Heart left ventricle (tissue), 16 donors: ENCODE data around the gene OLFM1. TPM values are rescaled to one million over a fixed set of nuclear protein-coding genes. Genes with fewer than 3 reads are reported as not detected.

Source experiments
- ATAC-seq, 4 donors: fragments of 200-7000 bp; cut with Tn5 transposase; one replicate each; pipeline ENCODE4 v1.9.1; 2020 to 2022; ENCODE audit warnings: moderate library complexity in 4 of 4, mild to moderate bottlenecking in 3 of 4, moderate number of reproducible peaks in 1 of 4
- DNase-seq, 5 donors: peaks; one replicate each; pipeline ENCODE4 v3.0.0-alpha.2; 2020
- H3K27ac ChIP-seq, 12 donors: fragments of 200-600 bp; sonication (generic) in 4 of 12; one replicate each; pipeline versions ENCODE4 v1.5.0 to v1.8.0; 2016 to 2022; ENCODE audit warnings: mild to moderate bottlenecking in 2 of 12
- H3K27me3 ChIP-seq, 9 donors: fragments of 200-600 bp; sonication (generic) in 2 of 9; one replicate each; pipeline versions ENCODE4 v1.5.1 to v1.8.0; 2016 to 2022; ENCODE audit warnings: mild to moderate bottlenecking in 3 of 9
- H3K36me3 ChIP-seq, 9 donors: fragments of 200-600 bp; sonication (generic) in 2 of 9; one replicate each; pipeline versions ENCODE4 v1.5.0 to v1.8.0; 2018 to 2022; ENCODE audit warnings: mild to moderate bottlenecking in 2 of 9
- H3K4me1 ChIP-seq, 12 donors: fragments of 200-600 bp; sonication (generic) in 4 of 12; one replicate each; pipeline versions ENCODE4 v1.5.0 to v1.8.0; 2016 to 2022; ENCODE audit warnings: mild to moderate bottlenecking in 3 of 12
- H3K4me3 ChIP-seq, 12 donors: fragments of 200-600 bp; sonication (generic) in 4 of 12; one replicate each; pipeline versions ENCODE4 v1.5.0 to v1.8.0; 2017 to 2022; ENCODE audit warnings: mild to moderate bottlenecking in 9 of 12, moderate library complexity in 4 of 12
- H3K9me3 ChIP-seq, 12 donors: fragments of 200-600 bp; sonication (generic) in 4 of 12; one replicate each; pipeline versions ENCODE4 v1.5.0 to v1.8.0; 2016 to 2022; ENCODE audit warnings: mild to moderate bottlenecking in 1 of 12
- POLR2A ChIP-seq, 2 donors: fragments of 450-650 bp; IDR thresholded peaks; one replicate each; pipeline ENCODE4 v1.6.1; 2017; ENCODE audit warnings: antibody characterized with exemption in 2 of 2, mild to moderate bottlenecking in 2 of 2, moderate library complexity in 2 of 2
- WGBS, 4 donors: extraction: QIAGEN DNeasy Blood & Tissue Kit in 2 of 4; methylation state at CpG; one replicate each; pipeline versions ENCODE4 v1.1.5 to v1.1.7; 2013 to 2018; 5-methylcytosine and 5-hydroxymethylcytosine counted together
- intact Hi-C, 10 donors: fragments of 100-400 bp; cut with DNase I; formaldehyde crosslinking; loops; one replicate each; pipeline versions ENCODE4 v1.11.1 to v1.14.2; 2022
- polyA plus RNA-seq, 2 donors: library from polyadenylated mRNA; stranded (reverse); fragments of 200-250 nt; gene quantifications; one replicate each; pipeline ENCODE4 v1.2.3, GENCODE V29; 2013
- total RNA-seq, 9 donors: library from RNA; depleted of rRNA in 2 of 9; stranded (reverse); fragments of >200 nt in 2 of 9; fragmentation: NEBNext Ultra II Directional in 3 of 9; extraction: Animal tissue kit (Norgen Biotek cat#: 25700) in 3 of 9; gene quantifications; one replicate each; pipeline versions ENCODE4 v1.1.0 to v1.2.4, GENCODE V29; 2016 to 2023
- TF ChIP-seq, protein P1 (sequence below), 12 donors: fragments of 200-600 bp; sonication (generic) in 4 of 12; IDR thresholded peaks; one replicate each; pipeline versions ENCODE4 v1.5.0 to v1.8.0; 2018 to 2022; ENCODE audit warnings: antibody characterized with exemption in 12 of 12, mild to moderate bottlenecking in 5 of 12
- donor health status: ischemic (EF 13 %, LVEDD 7.1; RV severe dilation, severe dysfunction).
- donor health status: healthy with polysubstance abuse.
- donor health status: DM: no; HTN: yes; CAD: no.
- donor health status: DM: no; HTN: no; CAD: no.
- donor health status: ischemic (EF 25% LVEDD 6.9; RV normal size, moderate dysfunction).
- donor health status: ischemic (EF 25% LVEDD 5.7; RV mildly dilated, moderate dysfunction).
- donor health status: healthy.
- donor health status: DM: yes; HTN: yes; CAD: no.
- donor health status: ischemic (EF 35%, LVEDD 5.7; RV mildly dilated, moderate dysfunction).
- donor health status: nonischemic (EF 11% LVEDD 7.7; RV severe dilation, severe dysfunction).
- donor health status: DM: yes; HTN: yes; CAD: no.
- donor health status: PGD.
- donor health status: ischemic (EF 29% LVEDD 5.4; RV normal size, mild dysfunction).
- donor health status: nonischemic (EF 23%, LVEDD 6.1; RV moderate dilation, normal function).

The OLFM1 gene
- total and polyA plus RNA-seq, 11 donors, result 3.5 to 11.8 (median 8.1) TPM

DNA sequence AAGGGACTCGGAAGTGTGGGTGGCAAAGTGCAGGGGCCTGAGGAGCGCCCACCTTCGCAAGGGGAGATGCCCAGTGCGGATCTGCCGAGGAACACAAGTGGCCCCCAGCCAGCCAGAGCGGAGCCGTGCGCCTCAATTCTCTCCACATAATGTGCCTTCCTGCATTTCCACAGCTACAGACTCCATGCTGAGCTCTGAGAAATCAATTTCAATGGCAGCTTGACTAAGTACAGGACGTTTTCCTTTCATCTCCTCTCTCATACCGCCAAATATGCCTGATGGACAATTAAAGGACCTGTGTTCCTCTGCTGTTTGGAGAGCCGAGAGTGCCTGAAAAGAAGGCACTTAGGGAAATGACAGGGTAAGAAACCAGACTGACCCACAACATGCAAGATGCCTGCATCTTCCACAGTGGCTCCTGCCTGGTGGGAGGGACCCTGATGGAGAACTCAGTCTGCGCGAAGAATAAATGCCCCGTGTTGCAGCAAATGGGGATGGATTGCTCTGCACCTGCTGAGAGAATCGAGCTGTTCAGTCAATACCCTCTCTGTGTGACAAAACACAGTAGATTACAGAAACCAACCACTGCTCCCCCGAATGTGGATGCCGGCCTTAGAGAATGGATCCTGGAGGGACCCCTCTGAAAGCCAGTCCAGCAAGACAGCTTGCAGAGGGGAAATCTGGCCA lies 38.6 kb upstream of the OLFM1 start:
- Histone ChIP-seq H3K27me3 (peaks cover 0 to 56% (median 5%) of the 10 kb centered on the region in 9 donors), H3K27ac (no peak overlapping the region), H3K4me1 (no peaks in the 10 kb centered on the region), H3K4me3 (no peak overlapping the region), H3K36me3 (no peaks in the 10 kb centered on the region), H3K9me3 (no peaks in the 10 kb centered on the region)
- TF ChIP-seq POLR2A (IDR thresholded peaks at IDR 0.05), result no peak
- TF ChIP-seq, protein P1, sequence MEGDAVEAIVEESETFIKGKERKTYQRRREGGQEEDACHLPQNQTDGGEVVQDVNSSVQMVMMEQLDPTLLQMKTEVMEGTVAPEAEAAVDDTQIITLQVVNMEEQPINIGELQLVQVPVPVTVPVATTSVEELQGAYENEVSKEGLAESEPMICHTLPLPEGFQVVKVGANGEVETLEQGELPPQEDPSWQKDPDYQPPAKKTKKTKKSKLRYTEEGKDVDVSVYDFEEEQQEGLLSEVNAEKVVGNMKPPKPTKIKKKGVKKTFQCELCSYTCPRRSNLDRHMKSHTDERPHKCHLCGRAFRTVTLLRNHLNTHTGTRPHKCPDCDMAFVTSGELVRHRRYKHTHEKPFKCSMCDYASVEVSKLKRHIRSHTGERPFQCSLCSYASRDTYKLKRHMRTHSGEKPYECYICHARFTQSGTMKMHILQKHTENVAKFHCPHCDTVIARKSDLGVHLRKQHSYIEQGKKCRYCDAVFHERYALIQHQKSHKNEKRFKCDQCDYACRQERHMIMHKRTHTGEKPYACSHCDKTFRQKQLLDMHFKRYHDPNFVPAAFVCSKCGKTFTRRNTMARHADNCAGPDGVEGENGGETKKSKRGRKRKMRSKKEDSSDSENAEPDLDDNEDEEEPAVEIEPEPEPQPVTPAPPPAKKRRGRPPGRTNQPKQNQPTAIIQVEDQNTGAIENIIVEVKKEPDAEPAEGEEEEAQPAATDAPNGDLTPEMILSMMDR (IDR thresholded peaks at IDR 0.05), result no peak
- intact Hi-C loops, result no loop called here
- WGBS, 4 donors, result 80 to 84% (median 82%) methylated on average over 17 of the region's 17 CpGs
- ATAC-seq (no peak), DNase-seq (no peak)

DNA sequence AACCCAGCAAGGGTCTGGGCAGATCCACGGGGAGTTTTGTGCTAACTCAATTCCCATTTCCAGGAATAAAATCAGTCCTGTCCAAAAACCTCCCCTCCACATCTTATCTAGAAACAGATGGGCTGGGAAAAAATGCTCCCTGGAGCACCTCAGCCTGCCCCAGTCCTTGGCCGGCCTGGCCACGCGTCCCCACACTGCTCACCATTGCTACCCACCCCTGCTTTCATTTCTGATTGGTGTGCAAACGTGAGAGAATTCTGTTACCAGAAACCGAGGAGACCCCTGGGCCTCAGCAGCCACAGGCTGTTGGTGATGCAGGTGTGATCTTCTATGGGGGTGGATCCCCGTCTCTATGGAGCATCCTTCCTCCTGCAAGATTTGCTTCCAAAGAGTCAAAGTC lies 38.0 kb upstream of the OLFM1 start:
- 62 to 79% (median 71%) methylated on average over 7 of the region's 7 CpGs for WGBS, 4 donors
- no peak overlapping the region for H3K4me3 ChIP-seq

DNA sequence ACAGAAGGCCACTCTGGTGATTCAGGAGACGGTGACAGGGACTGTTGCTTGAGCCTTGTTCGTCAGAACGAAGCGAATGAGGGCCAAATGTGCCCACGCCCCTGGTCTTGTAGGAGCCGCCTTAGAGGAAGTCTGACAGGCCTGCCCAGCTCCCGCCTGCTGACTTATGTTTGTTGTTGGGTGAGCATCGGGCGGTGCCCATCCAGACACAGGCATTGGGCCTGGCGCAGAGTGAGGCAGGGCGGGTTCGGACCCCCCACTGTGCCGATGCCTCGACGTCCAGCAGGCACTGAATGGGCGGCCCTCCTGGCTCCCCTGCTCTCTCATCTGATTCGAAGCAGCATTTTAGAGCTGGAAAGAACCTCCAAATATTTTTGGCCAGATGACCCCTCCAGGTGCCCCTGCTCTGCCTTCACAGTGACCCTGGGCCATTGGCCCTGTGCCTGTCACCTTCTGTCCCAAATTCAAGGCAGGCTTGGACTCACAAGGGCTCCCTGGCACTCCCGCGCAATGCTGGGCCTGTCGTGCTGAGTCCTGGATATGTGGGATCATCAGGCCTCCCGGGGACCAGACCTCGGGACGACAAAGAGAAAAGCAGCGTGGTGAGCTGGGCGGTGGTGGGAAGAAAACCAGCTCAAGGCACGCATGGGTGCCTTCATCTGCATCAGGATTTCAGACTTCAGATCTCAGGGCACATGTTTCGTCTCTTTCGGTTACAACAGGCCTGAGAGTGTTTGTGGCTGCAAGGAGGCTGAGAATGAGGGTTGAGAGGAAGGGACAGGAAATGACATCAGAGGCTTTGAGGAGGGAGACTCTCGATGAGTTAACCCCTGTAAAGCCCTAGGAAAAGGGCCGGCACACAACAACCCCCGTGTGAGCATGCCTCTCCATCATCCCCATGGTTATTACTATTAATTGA lies 37.1 kb upstream of the OLFM1 start:
- TF ChIP-seq, protein P1 (IDR thresholded peaks at IDR 0.05), result no peak
- no peak for TF ChIP-seq POLR2A (IDR thresholded peaks at IDR 0.05)
- H3K9me3 ChIP-seq, result no peaks in the 10 kb centered on the region
- H3K4me1 ChIP-seq, result no peaks in the 10 kb centered on the region
- H3K27ac ChIP-seq, result no peak overlapping the region
- ATAC-seq (no peak), DNase-seq (no peak)
- peaks cover 0 to 49% (median 5%) of the 10 kb centered on the region in 9 donors for H3K27me3 ChIP-seq
- WGBS, 4 donors, result 77 to 85% (median 81%) methylated on average over 27 to 31 of the region's 31 CpGs
- H3K4me3 ChIP-seq, result no peak overlapping the region
- no peaks in the 10 kb centered on the region for H3K36me3 ChIP-seq
- intact Hi-C loops, result no loop called here

More for the DNA sequence above, 38.0 kb upstream of the OLFM1 start:
- TF ChIP-seq POLR2A (IDR thresholded peaks at IDR 0.05), result no peak
- TF ChIP-seq, protein P1 (IDR thresholded peaks at IDR 0.05), result no peak
- intact Hi-C loops, result no loop called here
- no peaks in the 10 kb centered on the region for H3K36me3 ChIP-seq
- H3K27ac ChIP-seq, result no peak overlapping the region
- H3K27me3 ChIP-seq, result peaks cover 0 to 56% (median 5%) of the 10 kb centered on the region in 9 donors
- no peak for DNase-seq
- no peaks in the 10 kb centered on the region for H3K9me3 ChIP-seq
- ATAC-seq, result no peak
- no peaks in the 10 kb centered on the region for H3K4me1 ChIP-seq
